Parathyroid adenoma (tissue), 2 donors: ENCODE data around the gene CGREF1.

Experiments
- H2AFZ ChIP-seq: fragments of 300-600 bp; sonication (generic); one replicate; pipeline ENCODE4 v1.7.0; 2017; ENCODE audit warnings: antibody characterized with exemption, mild to moderate bottlenecking
- H3K27ac ChIP-seq: fragments of 300-600 bp; sonication (generic); one replicate; pipeline ENCODE4 v1.7.0; 2017
- H3K27me3 ChIP-seq: fragments of 300-600 bp; sonication (generic); one replicate; pipeline ENCODE4 v1.7.0; 2017; ENCODE audit warnings: low read length; ENCODE audit not compliant: control insufficient read depth, insufficient read depth
- H3K36me3 ChIP-seq: fragments of 300-600 bp; sonication (generic); one replicate; pipeline ENCODE4 v1.7.0; 2017; ENCODE audit warnings: low read length; ENCODE audit not compliant: control insufficient read depth, insufficient read depth
- H3K4me1 ChIP-seq: fragments of 300-600 bp; sonication (generic); one replicate; pipeline ENCODE4 v1.7.0; 2017; ENCODE audit warnings: control low read depth
- H3K4me2 ChIP-seq: fragments of 300-600 bp; sonication (generic); one replicate; pipeline ENCODE4 v1.7.0; 2017; ENCODE audit warnings: low read length
- H3K4me3 ChIP-seq: fragments of 300-600 bp; sonication (generic); one replicate; pipeline ENCODE4 v1.7.0; 2017; ENCODE audit warnings: low read depth, low read length
- H3K79me2 ChIP-seq: fragments of 300-600 bp; sonication (generic); one replicate; pipeline ENCODE4 v1.7.0; 2017; ENCODE audit warnings: control low read depth
- H3K9ac ChIP-seq: fragments of 300-600 bp; sonication (generic); one replicate; pipeline ENCODE4 v1.7.0; 2017; ENCODE audit warnings: mild to moderate bottlenecking
- H3K9me3 ChIP-seq: fragments of 300-600 bp; sonication (generic); one replicate; pipeline ENCODE4 v1.7.0; 2017; ENCODE audit warnings: low read length; ENCODE audit not compliant: control insufficient read depth
- CTCF ChIP-seq: fragments of 300-600 bp; sonication (generic); IDR thresholded peaks from one replicate; pipeline ENCODE4 v1.7.0; 2017; ENCODE audit warnings: antibody characterized with exemption, mild to moderate bottlenecking
- donor health status: primary hyperparathyroidism.

The CGREF1 gene

GRCh38 chr2:27118525-27119329 lies at the start of gene CGREF1:
CGREF1 (minus strand) TSS chr2:27119128; CDS start chr2:27104366, 14,762 bp downstream.
- no peaks in the 10 kb centered on the region for H3K9me3 ChIP-seq
- H3K4me3 ChIP-seq: no peak within 1 kb of the TSS
- H3K4me1 ChIP-seq: no peaks in the 10 kb centered on the region
- peaks cover 3% of the 10 kb centered on the region for H3K27me3 ChIP-seq
- H3K9ac ChIP-seq: no peak within 1 kb of the TSS
- H3K27ac ChIP-seq: no peak within 1 kb of the TSS
- no peak for TF ChIP-seq CTCF
- peak within 1 kb of the TSS; percentile 46 for H2AFZ ChIP-seq
- H3K36me3 ChIP-seq: no peaks in the 10 kb centered on the region
- H3K79me2 ChIP-seq: no peaks in the 10 kb centered on the region
- H3K4me2 ChIP-seq: peak within 1 kb of the TSS; percentile 32

GRCh38 chr2:27164960-27165763 lies 46.2 kb upstream of the CGREF1 start:
- Histone ChIP-seq H3K4me1 (no peaks in the 10 kb centered on the region), H3K79me2 (no peaks in the 10 kb centered on the region), H3K36me3 (no peaks in the 10 kb centered on the region), H3K9ac (no peak overlapping the region), H3K27me3 (no peaks in the 10 kb centered on the region), H3K4me2 (no peak overlapping the region), H3K4me3 (no peak overlapping the region), H2AFZ (no peak overlapping the region), H3K9me3 (no peaks in the 10 kb centered on the region), H3K27ac (no peak overlapping the region)
- no peak for TF ChIP-seq CTCF

- no peaks in the 10 kb centered on the region for H3K4me1 ChIP-seq
- no peak overlapping the region for H2AFZ ChIP-seq
- no peak overlapping the region for H3K4me2 ChIP-seq
- no peak overlapping the region for H3K27ac ChIP-seq
- no peaks in the 10 kb centered on the region for H3K79me2 ChIP-seq
- no peaks in the 10 kb centered on the region for H3K27me3 ChIP-seq
- no peaks in the 10 kb centered on the region for H3K9me3 ChIP-seq
- H3K9ac ChIP-seq: no peak overlapping the region
- no peaks in the 10 kb centered on the region for H3K36me3 ChIP-seq
- no peak for TF ChIP-seq CTCF
- no peak overlapping the region for H3K4me3 ChIP-seq
Observed at GRCh38 chr2:27162151-27163121, 43.5 kb upstream of the CGREF1 start.

- Histone ChIP-seq H3K36me3 (no peaks in the 10 kb centered on the region), H3K9ac (no peak overlapping the region), H3K4me2 (no peak overlapping the region)
Observed at GRCh38 chr2:27160191-27160590, 41.3 kb upstream of the CGREF1 start.

More at GRCh38 chr2:27160191-27160590, 41.3 kb upstream of the CGREF1 start:
- Histone ChIP-seq H2AFZ (no peak overlapping the region), H3K9me3 (no peaks in the 10 kb centered on the region), H3K79me2 (no peaks in the 10 kb centered on the region), H3K4me3 (no peak overlapping the region), H3K27ac (no peak overlapping the region), H3K4me1 (no peaks in the 10 kb centered on the region), H3K27me3 (no peaks in the 10 kb centered on the region)
- TF ChIP-seq CTCF: no peak
